Endometrial microvascular endothelial cells (primary cell): ENCODE measurements around the gene CCDC81. TPM values are rescaled to one million over a fixed set of nuclear protein-coding genes. Genes with fewer than 3 reads are reported as not detected.
"Not testable (repeated sequence)": the region's sequence is repeated elsewhere in the genome, so short reads cannot be mapped to it uniquely, and the experiment has no call there.

Source experiments
- in situ Hi-C: cut with HindIII; loops from 2 replicates; pipeline ENCODE4 v1.10.0; 2017; ENCODE audit warnings: low sequenced_read_pairs, low pct_unique_long_range_greater_than_20kb; ENCODE audit errors: inconsistent ontology term
- total RNA-seq: library from RNA; depleted of rRNA; stranded (reverse); fragments of >200 nt; gene quantifications from one replicate; pipeline ENCODE4 v1.2.3, GENCODE V29; 2015; ENCODE audit errors: inconsistent ontology term

Gene CCDC81
- total RNA-seq, result 2.6 TPM

DNA sequence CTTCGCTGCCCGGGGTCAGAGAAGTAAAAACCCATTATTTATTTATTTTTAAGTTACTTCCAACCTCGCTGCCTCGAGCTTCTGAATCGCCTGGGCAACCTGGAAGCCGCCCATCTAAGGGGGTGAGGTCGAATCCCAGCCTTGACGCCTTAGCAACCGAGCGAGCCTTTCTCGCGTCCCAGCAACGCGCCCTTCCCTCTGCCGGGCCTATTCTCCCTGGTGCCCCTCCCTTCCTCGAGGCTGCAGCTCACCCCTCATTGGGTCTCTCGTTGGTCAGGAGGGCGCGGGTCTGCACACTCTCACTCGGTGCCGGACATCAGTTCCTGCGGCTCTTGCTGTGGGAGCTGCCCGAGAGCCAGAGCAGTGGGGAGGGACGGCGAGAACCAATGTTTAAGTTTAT lies at the start of gene CCDC81:
CCDC81 (plus strand) TSS at position 302 of the 400 bp plus-strand sequence. CDS start 277 bp downstream, outside the sequence.
- in situ Hi-C loops, result no loop called here

DNA sequence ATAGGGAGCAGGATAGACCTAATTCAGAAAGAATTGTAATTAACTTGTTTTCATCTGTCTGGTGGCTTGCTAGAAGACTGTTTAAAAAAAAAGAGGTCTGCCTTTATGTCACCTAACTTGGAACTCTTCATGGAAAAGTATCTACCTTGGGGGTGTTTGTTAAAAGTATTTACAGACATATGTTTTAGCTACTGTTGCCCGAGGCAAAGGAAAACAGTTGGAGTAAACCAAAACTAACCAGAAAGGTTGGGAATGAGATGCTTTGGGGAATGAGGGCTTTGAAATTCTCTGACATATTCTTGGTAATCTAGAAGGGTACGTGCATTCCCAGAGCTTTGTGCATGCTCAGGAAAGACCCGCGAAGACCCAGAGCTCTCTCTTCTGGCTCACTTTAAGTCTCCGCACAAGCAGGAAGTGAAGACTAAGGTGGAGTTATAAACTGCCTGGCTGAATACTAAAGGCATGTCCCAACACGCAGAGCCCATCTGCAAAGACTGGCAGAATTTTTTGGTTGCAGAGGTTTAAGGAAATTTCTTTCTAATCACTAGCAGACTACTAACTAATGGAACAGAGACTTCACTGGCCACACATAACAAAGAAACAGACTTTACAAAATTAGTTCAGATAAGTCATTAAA lies 39.4 kb upstream of the CCDC81 start:
- in situ Hi-C loops, result no loop called here

DNA sequence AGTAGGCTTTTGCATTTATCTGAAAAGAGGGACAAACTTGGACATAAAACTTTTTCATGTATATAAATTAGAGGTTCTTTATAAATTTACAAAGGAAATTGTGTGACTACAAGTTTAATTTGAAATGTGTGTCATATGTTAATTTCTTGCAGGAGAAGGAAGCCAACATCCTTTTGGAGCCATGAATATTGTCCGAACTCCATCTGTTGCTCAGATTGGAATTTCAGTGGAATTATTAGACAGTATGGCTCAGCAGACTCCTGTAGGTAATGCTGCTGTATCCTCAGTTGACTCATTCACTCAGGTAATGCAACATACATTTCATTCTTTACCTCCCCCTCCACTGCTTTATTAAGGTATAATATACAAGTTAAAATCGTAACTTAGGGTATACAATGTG lies 37.5 kb upstream of the CCDC81 start:
- in situ Hi-C loops, result no loop called here

DNA sequence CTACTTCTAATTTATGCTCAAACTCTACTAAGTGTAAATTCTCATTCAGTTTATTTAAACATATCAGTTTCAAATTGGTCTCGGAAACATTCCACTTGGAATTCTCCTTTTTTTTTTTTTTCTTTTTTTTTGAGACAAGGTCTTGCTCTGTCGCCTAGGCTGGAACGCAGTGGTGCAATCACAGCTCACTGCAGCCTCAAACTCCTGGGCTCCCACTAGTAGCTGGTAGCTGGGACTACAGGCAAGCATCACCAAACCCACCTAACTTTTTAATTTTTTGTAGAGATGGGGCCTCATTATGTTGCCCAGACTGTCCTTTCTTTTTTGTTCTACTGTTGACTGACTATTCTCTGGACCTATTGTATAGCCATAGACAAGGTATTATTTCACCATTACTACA lies 33.3 kb upstream of the CCDC81 start:
- in situ Hi-C loops, result no loop called here

DNA sequence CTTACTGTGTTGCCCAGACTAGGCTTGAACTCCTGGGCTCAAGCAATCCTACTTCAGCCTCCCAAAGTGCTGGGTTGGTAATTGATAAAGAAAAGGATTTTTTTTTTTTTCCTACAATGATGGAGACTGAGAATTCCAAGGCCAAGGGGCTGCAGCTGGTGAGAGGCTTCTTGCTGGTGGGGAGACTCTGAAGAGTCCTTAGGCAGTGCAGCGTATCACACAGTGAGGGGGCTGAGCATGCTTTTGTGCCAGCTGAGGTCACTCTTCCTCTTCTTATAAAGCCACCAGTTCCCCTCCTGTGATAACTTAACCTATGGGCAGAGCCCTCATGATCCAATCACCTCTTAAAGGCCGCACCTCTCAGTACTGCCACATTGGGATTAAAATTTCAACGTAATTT lies 28.2 kb upstream of the CCDC81 start:
- in situ Hi-C loops, result no loop called here

DNA sequence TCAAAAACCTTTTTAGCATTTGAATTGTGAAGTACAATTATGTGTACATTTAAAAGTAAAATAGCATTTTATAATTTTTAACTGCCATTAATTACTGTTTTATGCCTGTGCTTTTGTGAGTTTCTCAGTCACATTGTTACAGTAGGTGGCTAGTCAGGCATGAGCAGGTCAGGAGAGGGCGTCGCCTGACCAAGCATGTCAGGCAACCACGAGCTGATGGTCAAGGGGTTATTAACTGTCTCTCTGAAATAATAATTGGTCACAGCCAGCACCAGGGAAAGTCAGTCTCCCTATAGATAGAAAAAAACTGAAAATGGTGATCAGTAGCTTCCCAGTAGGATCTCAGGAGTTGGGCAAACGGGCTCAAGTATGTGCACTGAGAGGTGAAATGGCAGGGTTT lies 19.4 kb upstream of the CCDC81 start:
- in situ Hi-C loops, result no loop called here

DNA sequence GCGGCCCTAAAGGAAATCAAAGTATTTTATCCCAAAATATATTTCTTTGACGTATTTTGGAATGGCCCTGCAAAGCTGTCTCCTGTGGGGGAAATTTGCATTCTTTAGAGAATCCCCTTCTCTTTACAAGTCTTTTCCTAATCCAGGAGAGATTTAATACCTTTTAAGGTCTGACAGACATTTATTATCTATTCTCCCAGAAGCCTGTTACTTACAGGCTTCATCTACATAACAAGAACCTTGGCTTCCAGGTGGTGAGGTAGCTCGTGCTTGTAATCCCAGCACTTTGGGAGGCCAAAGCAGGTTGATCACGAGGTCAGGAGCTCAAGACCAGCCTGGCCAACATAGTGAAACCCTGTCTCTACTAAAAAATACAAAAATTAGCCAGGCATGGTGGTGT lies 17.3 kb upstream of the CCDC81 start:
- in situ Hi-C loops, result not testable (repeated sequence)

DNA sequence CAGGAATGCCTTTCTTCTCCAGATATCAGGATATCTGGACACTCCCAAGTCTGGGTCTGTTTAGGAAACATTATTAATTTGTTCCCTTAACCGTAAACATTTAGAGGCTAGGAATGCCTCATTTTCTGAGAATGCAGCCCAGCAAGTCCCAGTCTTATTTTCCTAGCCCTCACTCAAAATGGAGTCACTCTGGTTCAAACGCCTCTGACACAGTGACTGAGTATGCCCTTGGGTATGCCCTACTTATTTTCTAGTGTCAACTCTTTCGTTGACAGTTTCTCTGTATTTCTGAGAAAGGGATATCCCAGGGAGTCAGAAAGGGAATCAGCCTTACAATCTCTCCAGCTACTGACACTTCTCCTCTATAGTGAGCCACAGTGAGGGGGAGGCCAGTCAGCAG lies 16.0 kb upstream of the CCDC81 start:
- in situ Hi-C loops, result no loop called here

DNA sequence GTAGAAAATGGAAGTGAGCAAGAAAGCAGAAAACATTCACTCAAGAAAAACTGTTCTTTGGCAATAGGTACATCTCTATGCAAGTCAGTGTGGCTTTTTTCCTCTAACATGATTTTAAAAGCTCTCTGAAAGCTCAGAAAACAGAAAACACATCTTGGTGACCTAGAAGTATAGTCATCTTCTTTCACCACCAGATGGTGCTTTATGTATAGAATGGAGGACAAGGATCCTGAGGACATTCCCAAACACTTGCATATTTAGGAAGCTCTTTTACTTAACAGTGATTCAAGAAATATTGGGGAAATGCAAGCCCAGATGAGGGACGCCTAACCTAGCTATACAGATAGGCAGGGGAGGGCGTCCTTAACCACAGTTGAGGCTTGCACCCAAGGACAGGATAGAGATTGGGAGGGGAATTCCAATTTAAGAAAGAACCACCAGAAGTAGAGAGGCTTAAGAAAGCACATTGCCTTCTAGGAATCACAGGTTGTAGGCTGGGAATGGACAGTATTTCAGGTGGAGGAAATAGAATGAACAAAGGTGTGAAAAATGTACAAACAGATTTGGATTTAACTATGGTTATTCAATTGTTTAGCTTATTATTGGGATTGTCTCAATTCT lies 13.8 kb upstream of the CCDC81 start:
- in situ Hi-C loops, result no loop called here

DNA sequence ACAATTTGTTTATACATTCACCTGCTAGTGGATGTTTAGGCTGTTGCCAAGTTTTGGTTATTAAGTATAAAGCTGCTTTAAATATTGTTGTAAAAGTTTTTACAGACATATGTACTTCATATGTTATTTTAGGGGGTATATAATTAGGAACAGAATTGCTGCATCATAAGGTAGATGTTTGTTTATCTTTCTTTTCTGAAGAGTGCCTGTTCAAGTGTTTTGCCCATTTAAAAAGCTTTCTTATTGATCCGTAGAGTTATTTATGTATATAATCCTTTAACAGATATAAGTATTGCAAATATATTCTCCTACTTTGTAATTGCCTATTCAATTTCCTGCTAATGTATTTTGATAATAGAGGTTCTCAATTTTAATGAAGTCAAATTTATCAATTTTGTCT lies 11.3 kb upstream of the CCDC81 start:
- in situ Hi-C loops, result no loop called here

DNA sequence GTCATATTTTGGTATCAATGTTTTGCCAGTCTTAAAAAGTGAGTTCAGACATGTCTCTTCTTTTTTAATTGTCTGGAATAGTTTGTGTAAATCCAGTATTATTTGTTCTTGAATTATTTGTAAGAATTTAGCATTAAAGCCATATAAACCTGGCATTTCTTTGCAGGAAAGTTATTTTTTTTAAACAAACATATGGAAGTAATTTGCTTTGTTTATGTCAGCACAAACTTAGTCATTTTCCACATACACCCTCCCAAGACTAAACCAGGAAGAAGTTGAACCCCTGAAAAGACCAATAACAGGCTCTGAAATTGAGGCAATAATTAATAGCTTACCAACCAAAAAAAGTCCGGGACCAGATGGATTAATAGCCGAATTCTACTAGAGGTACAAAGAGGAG lies 9.1 kb upstream of the CCDC81 start:
- in situ Hi-C loops, result no loop called here

DNA sequence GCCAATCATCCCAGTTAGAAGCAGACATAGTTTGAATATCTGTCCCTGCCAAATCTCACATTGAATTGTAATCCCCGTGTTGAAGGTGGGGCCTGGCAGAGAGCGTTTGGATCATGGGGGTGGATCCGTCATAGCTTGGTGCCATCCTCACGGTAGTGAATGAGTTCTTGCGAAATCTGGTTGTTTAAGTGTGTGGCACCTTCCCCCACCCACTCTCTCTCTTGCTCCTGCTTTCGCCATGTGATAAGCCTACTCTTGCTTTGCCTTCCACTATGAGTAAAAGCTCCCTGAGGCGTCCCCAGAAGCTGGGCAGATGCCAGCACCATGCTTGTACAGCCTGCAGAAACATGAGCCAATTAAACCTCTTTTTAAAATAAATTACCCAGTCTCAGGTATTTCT lies 5.0 kb upstream of the CCDC81 start:
- in situ Hi-C loops, result no loop called here

DNA sequence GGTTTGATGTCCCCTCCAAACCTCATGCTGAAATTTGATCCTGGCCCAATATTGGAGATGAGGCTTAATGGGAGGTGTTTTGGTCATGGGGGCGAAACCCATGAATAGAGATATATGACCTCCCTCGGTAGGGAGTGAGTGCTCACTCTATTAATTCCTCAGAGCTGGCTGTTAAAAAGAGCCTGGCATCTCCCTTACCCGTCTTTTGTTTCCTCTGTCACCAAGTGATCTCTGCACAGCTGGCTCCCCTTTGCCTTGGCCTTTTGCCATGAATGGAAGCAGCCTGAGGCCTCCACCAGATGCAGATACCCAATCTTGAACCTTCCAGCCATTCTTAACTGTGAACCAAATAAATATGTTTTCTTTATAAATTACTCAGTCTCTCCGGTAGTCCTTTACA lies 4.5 kb upstream of the CCDC81 start:
- in situ Hi-C loops, result no loop called here

DNA sequence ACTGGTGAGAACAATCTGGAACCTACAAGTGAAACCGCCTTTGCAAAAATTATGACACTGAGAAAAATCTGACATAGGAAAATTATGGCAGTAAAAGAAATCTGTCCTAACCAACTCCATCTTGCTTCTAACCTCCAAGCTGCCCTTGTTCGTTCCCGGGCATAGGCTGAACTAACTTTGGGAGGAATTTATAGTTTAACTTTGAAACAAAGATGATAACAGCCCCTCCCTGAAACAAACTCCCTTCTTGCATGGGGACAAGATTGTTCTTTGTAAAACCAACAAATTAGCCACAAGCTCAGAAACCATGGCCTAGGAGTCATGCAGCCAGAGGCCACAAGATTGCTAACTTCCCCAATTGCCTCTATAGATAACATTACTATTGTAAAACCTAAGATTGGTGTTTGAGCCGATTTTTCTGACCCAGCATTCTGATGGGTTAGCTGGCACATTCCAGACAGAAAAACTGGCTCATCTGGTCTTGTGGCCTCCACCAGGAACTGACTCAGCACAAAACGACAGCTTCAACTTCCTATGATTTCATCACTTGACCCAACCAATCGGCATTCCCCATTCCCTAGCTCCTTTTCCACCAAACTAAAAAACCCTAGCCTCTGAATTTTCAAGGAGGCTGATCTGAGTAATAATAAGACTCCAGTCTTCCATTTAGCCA lies 3.6 kb upstream of the CCDC81 start:
- in situ Hi-C loops, result no loop called here

DNA sequence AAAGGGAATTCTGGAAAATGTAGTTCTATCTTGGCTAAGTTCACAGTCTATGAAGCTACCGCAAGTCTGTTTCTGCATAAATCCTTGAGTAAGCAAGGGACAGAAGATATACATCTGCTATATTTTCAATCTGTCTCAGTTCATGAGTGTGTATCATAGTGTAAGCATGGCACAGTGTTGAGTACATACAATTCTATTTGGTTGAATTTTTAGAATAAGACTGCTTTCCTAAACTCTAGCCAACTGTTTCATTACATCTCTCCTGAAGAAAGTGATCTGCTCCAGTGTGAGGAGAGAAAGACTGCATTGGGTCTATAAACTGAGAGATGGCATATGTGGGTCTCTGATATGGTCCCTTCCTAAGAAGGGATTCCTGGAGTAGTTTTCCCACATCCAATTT lies 2.6 kb upstream of the CCDC81 start:
- in situ Hi-C loops, result no loop called here

DNA sequence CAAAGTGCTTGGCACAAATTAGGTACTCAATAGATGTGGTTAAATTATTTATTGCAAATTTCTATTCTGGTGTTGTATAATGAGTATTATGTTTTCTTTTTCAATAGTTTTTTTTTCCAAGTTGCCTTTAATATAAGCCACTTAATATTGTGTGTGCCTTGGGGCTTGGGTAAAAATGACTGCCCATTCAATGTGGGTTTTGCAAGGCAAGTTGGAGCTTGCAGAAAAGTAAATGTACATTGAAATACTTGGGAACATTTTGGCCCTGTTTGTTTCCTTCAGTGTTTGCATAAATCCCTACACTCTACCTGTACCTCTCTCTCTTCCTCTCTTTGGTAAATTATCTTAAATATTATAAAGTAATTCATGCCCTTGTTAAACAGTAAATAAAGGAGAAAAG lies 2.1 kb upstream of the CCDC81 start:
- in situ Hi-C loops, result no loop called here

DNA sequence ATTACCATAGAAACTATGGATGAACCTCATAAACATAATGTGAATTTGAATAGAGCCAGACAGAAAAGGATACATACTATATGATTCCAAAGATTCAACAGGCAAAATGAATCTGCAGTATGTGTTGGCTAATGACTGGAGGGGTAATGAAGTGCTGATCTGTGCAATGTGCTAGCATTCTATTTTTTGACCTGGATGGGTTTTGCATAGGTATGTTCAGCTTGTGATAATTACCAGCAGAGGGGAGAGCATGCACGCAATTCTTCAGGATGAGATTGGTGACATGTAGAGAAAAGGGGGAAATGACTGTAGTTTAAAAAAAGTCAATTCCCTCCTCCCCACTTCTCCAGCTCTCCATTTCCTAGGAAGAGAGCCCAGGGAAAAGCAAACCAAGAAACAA lies 618 bp upstream of the CCDC81 start:
- in situ Hi-C loops, result no loop called here

DNA sequence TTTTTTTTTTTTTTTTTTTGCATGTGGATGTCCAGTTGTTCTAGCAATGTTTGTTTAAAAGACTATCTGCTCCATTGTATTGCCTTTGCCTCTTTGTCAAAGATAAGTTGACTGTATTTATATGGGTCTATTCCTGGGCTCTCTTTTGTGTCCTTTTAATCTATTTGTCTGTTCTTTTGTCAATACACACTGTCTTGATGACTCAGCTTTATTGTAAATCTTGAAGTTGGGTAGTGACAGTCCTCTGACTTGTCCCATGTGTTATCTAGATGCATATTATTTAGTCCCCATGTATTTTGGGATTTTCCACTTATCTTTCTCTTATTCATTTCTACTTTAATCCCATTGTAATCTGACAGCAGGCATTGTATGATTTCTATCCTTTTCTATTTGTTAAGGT lies 3.3 kb downstream of the CCDC81 start:
- in situ Hi-C loops, result no loop called here

DNA sequence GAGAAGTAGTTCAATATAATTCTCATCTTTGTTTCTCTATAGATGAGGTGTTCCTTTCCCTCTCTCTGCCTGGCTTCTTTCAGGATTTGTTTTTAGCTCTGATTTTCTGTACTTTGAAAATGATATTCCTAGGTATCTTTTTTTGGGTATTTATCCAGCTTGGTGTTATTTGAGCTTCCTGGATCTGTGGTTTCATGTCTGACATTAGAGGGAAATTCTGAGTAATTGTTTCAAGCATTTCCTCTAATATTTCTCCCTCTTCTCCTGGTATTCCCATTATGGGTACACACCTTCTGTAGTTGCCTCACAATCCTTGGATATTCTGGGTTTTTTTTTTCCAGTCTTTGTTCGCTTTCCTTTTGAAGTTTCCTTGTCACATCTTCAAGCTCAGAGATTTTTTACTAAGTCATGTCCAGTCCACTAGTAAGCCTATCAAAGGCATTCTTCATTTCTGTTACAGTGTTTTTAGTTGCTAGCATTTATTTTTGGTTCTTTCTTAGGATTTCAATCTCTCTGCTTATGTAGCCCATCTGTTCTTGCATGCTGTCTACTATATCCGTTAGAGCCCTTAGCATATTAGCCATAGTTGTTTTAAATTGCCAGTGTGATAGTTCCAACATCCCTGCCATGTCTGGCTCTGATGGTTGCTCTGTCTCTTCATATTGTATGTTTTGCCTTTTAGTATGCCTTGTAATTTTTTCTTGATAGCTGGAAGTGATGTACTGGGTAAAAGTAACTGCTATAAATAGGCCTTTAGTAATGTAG lies 5.8 kb downstream of the CCDC81 start:
- in situ Hi-C loops, result no loop called here
